Cardiac muscle cell (in vitro differentiated cells and primary cell): ENCODE data around the gene UHMK1. TPM values are rescaled to one million over a fixed set of nuclear protein-coding genes. Genes with fewer than 3 reads are reported as not detected.
"Not testable (repeated sequence)": the region's sequence is repeated elsewhere in the genome, so short reads cannot be mapped to it uniquely, and the experiment has no call there.

Experiments used
- DNase-seq, 2 donors: peaks; one replicate each; pipeline versions ENCODE4 v3.0.0 to v3.0.0-alpha.2; 2010 to 2017; ENCODE audit warnings: low read depth in 1 of 2, low spot score in 1 of 2
- H3K27ac ChIP-seq: fragments of 200-600 bp; sonication (generic); 2 replicates; pipeline ENCODE4 v1.5.1; 2016
- H3K27me3 ChIP-seq: fragments of 200-600 bp; sonication (generic); 2 replicates; pipeline ENCODE4 v1.6.0; 2016; ENCODE audit warnings: control low read depth
- H3K36me3 ChIP-seq: fragments of 200-600 bp; sonication (generic); 2 replicates; pipeline ENCODE4 v1.5.1; 2016; ENCODE audit warnings: control low read depth
- H3K4me1 ChIP-seq: fragments of 200-600 bp; sonication (generic); 2 replicates; pipeline ENCODE4 v1.8.1; 2017; ENCODE audit warnings: low read depth, mild to moderate bottlenecking, mixed run types
- H3K4me3 ChIP-seq: fragments of 200-600 bp; sonication (generic); 2 replicates; pipeline ENCODE4 v1.5.1; 2016; ENCODE audit warnings: mild to moderate bottlenecking
- H3K9me3 ChIP-seq: fragments of 200-600 bp; sonication (generic); 2 replicates; pipeline ENCODE4 v1.5.1; 2017; ENCODE audit warnings: low read depth, mild to moderate bottlenecking, control low read depth
- polyA plus RNA-seq: library from polyadenylated mRNA; unstranded; fragments of >200 nt; fragmentation: Nextera tagmentation; extraction: Ambion mirVana; gene quantifications from 2 replicates; pipeline ENCODE4 v1.2.1, GENCODE V29; 2016
- total RNA-seq: library from RNA; depleted of rRNA; stranded (reverse); fragments of >200 nt; gene quantifications from 2 replicates; pipeline ENCODE4 v1.2.3, GENCODE V29; 2016
- TF ChIP-seq, protein P1 (sequence below): IDR thresholded peaks from 2 replicates; pipeline ENCODE4 v1.5.1; 2012; ENCODE audit warnings: low read depth, mild to moderate bottlenecking, low read length

Gene UHMK1
- total and polyA plus RNA-seq, 2 experiments from 2014 or later: 3.5 to 17.2 TPM

DNA sequence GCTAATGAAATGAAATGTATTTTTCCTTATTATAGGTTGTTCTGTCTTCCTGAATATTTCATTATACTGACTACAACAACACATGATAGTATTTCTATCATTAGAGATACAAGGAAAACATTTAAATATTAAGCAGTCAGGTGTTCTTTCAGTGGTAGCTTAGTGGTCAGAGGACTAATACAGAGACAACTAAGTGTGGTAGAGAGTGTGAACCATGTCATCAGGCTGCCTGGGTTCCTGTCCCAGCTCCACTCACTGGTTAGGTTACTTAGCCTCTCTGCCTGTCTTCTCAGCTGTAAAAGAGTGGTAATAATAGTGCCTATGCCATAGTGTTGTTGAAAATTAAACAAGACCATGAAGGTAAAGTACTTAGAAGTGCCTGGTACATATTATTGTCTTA is 67.8 kb downstream of the UHMK1 start:
- TF ChIP-seq, protein P1, sequence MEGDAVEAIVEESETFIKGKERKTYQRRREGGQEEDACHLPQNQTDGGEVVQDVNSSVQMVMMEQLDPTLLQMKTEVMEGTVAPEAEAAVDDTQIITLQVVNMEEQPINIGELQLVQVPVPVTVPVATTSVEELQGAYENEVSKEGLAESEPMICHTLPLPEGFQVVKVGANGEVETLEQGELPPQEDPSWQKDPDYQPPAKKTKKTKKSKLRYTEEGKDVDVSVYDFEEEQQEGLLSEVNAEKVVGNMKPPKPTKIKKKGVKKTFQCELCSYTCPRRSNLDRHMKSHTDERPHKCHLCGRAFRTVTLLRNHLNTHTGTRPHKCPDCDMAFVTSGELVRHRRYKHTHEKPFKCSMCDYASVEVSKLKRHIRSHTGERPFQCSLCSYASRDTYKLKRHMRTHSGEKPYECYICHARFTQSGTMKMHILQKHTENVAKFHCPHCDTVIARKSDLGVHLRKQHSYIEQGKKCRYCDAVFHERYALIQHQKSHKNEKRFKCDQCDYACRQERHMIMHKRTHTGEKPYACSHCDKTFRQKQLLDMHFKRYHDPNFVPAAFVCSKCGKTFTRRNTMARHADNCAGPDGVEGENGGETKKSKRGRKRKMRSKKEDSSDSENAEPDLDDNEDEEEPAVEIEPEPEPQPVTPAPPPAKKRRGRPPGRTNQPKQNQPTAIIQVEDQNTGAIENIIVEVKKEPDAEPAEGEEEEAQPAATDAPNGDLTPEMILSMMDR: no peak
- no peak overlapping the region for H3K27ac ChIP-seq

DNA sequence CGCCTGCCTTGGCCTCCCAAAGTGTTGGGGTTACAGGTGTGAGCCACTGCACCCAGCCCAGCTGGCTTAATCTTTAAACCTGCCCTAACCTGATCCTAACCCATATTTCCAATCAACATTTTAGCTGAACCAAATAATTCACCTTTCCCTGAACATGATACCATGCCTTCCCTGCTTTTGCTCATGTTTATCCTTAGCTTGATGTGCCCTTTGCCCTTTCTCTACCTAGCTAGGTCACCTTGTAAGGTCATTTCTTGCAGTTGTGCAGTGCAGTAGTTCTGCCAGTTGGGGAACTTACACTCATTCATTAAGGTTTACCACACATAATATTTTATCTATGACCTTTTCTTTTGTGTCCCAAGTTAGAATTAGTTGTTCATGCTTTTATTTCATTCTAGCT is 69.3 kb downstream of the UHMK1 start:
- no peak overlapping the region for H3K4me3 ChIP-seq
- no peak overlapping the region for H3K27ac ChIP-seq
- no peaks in the 10 kb centered on the region for H3K27me3 ChIP-seq
- no peak for DNase-seq
- H3K9me3 ChIP-seq: no peaks in the 10 kb centered on the region
- peaks cover 13% of the 10 kb centered on the region for H3K4me1 ChIP-seq
- TF ChIP-seq, protein P1: no peak
- H3K36me3 ChIP-seq: peaks cover 6% of the 10 kb centered on the region

More for the DNA sequence above, 67.8 kb downstream of the UHMK1 start:
- Histone ChIP-seq H3K9me3 (no peaks in the 10 kb centered on the region), H3K4me1 (peaks cover 11% of the 10 kb centered on the region), H3K36me3 (peaks cover 6% of the 10 kb centered on the region), H3K4me3 (no peak overlapping the region), H3K27me3 (no peaks in the 10 kb centered on the region)
- no peak for DNase-seq

GRCh38 chr1:162568802-162569201 is 71.2 kb downstream of the UHMK1 start:
- peaks cover 6% of the 10 kb centered on the region for H3K36me3 ChIP-seq
- TF ChIP-seq, protein P1: no peak
- no peak for DNase-seq
- no peak overlapping the region for H3K4me3 ChIP-seq
- no peak overlapping the region for H3K27ac ChIP-seq
- H3K9me3 ChIP-seq: no peaks in the 10 kb centered on the region
- H3K27me3 ChIP-seq: no peaks in the 10 kb centered on the region
- peaks cover 8% of the 10 kb centered on the region for H3K4me1 ChIP-seq

DNA sequence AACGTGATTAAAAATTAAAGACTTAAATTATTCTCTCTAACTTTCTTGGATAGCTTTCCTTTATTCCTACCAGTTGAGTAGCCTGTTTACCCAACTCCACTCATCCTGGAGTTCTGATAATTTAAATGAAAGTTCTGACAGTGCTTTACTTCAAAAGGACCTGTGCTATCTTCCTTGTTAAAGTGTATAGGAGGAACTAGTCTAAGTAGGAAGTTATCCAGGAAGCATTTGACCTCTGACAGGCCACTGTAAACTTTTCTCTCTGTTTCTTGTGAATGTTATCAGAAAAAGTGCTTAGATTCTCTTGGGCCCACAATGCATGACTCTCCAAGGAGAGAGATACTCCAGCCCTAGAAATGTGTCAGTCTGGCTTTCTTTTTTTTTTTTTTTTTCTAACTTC is 73.1 kb downstream of the UHMK1 start:
- H3K4me3 ChIP-seq: no peak overlapping the region
- H3K36me3 ChIP-seq: peaks cover 6% of the 10 kb centered on the region
- peak overlapping the region; percentile 47 for H3K27ac ChIP-seq
- DNase-seq: no peak
- no peaks in the 10 kb centered on the region for H3K27me3 ChIP-seq
- H3K9me3 ChIP-seq: no peaks in the 10 kb centered on the region
- TF ChIP-seq, protein P1: no peak
- peaks cover 8% of the 10 kb centered on the region for H3K4me1 ChIP-seq

GRCh38 chr1:162571121-162571520 is 73.5 kb downstream of the UHMK1 start:
- not testable (repeated sequence) for H3K4me1 ChIP-seq

GRCh38 chr1:162571696-162572095 is 74.1 kb downstream of the UHMK1 start:
- Histone ChIP-seq H3K9me3 (no peaks in the 10 kb centered on the region), H3K27me3 (no peaks in the 10 kb centered on the region), H3K36me3 (peaks cover 6% of the 10 kb centered on the region), H3K27ac (no peak overlapping the region), H3K4me1 (peaks cover 8% of the 10 kb centered on the region), H3K4me3 (no peak overlapping the region)
- TF ChIP-seq, protein P1: no peak
- DNase-seq: no peak

More at GRCh38 chr1:162571121-162571520, 73.5 kb downstream of the UHMK1 start:
- not testable (repeated sequence) for DNase-seq, H3K27me3 ChIP-seq, H3K9me3 ChIP-seq, H3K36me3 ChIP-seq, H3K27ac ChIP-seq, H3K4me3 ChIP-seq
